HG03432 (cell line): ENCODE measurements around the gene GALNT1.

Source experiments
- ATAC-seq: cut with Tn5 transposase; IDR thresholded peaks from one replicate; pipeline ENCODE4 v1.9.1; 2021; ENCODE audit warnings: mild to moderate bottlenecking, moderate library complexity; ENCODE audit not compliant: unreplicated experiment

The GALNT1 gene

DNA sequence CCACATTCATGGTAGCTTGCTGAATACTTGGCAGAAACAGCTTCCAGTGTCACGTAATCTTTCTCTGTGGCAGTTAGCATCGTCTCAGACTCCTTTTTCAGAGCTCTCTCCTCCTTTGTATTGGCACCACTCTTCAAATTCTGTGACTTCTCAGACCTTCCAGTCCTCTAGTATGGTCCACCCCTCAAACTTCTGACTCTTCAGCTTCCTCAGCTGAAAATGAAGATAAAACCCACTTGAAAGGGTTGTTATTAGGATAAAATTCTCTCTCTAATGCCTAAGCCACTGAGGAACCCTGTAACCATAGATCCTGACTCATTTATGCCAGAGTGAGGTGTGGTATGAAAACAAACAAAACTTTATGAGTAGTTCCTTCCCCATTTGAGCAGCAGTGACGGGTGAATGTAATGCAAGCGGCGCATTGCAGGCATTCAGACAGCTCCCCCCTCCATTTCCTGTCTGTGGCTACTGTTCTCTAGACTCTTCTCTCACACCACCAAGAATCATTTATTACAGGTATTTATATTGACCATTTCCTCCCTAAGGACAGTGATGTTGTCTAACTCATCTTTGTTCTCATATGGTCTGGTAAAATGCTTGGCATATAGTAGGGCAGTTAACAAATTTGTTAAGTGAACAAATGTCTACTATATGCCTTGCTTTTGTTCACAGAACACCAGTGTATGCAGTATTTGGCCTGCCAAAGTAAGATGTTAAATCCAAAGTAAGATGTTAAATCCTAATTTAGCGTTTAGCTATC is 35.3 kb downstream of the GALNT1 start:
- peak; percentile 99 for ATAC-seq

DNA sequence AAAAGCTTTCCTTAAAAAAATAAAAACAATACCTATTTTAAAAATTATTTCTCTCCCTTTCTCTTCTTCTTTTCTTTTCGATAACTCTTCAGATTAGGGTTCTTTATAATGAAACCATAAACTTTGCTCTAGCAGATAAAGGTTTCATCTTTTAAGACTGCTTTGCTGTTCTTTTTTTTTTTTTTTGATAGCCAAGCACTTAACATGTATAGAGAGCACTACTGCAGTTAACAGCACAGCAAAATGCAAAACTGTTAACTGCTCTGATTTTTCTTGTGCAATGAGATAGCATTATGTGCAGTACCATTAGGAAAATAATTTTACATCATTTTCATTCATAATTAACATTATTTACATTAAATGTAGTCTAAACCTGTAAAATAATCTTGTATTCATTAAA is 36.3 kb downstream of the GALNT1 start:
- no peak for ATAC-seq

DNA sequence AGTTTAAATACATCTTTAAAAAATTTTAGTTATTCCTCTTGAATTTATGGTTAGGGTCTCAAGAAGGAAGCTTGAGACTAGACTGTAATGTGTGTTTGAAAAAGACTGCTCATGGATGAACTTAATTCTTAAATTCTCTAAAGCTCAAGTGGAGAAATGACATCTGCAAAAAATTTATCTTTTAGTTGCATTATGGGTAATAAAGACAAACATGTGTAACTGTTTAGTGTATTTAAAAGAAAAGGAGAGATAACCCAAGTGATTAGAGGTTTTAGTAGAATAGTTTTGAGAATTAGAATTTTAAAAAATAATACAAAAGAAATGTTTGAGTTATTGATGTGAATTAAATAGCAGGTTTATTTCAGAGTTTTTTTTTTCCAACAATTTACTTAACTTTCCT is 36.7 kb downstream of the GALNT1 start:
- ATAC-seq = no peak

DNA sequence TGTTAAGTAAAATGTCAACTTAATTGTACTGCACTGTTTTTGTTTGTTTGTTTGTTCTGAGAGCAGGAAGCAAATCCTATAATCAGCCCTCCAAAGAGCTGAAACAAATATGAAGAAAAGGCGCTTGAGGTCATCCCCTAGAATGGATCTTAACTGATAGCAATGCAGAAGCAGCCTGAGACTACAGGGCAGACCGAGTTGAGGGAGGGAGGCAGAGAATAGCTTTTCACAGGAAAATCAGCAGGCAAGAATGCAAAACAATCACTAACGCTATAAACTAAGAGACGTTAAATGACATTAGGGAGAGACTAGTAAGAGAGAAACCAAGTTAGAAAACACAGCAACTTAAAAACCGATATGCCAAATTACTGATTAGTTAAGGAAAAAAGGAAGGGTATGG is 37.2 kb downstream of the GALNT1 start:
- ATAC-seq = no peak

DNA sequence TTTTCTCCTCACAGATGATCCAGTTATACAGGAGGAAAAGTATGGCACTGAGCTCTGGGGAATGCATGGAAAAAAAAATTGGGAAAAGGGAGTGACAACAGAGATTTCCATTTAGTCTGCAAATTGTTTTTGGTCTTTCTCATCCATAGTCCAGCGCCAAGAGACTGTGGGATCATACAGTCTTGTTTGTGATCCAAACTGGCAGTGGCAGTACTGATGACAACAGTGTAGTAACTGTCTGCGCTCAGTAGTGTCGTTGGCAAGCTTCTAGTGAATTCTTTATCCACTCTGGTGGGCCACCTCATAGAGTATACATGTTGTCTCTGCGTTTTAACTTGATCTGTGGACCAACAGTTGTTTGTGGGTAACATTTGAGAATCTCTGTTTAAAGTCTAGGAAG is 37.9 kb downstream of the GALNT1 start:
- no peak for ATAC-seq

DNA sequence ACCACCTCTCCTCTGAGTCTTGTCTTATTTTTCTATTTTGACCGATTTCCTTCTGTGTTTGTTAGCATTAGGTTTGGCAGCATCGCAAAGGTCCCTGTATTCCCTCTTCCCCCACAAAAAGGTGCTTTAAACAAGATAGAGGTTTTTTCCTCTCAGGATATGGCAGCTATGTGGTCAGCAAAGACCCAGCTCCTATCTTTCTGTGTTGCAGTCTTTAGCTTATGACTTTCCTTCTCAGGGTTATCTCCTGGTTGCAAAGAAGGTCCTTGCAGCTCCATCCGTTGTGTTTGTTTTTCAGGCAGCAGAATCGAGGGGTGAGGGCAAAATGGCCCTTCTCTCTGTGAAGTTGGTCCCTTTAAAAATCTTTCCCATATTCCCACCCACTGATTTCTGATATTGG is 38.4 kb downstream of the GALNT1 start:
- ATAC-seq = no peak

DNA sequence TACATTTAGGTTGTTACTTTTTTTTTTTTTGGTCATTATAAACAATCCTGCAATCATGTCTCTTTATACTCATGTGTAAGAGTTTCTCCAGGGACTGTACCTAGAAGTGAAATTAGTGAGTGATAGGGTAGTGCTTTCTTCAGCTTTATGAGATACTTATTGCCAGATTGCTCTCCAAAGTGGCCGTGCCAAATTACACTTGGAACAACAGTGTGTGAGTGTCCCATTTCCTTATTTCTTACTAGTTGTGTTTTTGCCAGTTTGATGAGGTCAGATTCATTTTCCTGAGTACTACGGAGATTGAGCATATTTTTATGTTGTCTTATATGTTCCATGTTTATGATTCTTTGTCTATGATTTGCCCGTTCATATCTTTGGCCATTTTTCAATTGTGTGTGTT is 39.2 kb downstream of the GALNT1 start:
- ATAC-seq = no peak

DNA sequence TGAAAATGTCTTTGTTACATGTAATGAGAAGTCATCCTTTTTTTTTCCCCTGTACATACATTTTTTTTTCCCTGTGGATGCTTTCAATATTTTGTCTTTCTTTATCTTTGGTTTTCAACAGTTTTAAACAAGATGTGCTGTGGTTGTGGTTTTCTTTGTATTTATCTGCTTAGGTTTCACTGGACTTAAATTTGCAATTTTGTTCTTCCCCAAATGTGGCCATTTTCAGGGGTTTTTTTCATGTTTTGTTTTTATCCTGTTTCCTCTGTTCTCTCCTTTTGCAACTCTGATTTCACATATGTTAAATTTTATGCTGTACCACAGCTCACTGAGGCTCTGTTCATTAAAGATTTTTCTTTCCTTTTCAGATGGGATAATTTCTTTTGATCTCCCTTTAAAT is 41.7 kb downstream of the GALNT1 start:
- no peak for ATAC-seq

DNA sequence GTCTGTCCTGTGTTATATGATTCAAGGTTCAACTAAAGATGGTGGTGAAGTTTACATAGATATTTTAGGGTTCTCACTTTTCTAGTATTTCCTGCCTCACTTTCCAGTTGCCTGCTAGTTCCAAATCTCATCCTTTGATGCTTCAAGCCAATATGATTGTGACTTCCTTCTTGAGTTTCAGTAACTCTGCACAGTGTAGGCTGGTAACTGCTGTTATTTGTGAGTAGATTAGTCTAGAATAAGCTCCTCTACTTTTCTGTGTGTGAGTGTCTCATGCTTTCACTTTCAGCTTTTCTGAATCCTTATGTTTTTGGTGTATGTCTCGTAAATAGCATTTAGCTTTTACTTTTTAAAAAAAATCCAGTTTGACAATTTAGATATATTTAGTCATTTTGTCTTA is 42.6 kb downstream of the GALNT1 start:
- ATAC-seq = peak; percentile 87

DNA sequence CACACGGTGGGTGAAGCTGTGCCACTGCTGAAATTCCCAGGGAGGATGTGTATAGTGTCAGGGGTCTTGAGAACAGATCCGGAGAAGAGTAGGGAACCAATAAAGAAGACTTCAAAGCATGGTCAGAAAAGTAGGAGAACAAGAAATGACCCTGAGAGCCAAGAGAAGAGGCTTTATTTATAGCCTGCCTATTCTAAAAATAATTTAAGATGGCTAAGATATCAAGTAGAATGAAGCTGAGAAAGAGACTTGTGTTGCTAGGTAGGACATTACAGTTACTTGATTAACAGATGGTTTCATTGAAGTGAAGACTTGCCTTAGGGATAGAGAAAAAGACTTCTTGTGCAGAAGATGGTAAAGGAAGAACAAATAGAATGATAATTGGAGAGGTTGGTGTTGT is 43.7 kb downstream of the GALNT1 start:
- no peak for ATAC-seq

DNA sequence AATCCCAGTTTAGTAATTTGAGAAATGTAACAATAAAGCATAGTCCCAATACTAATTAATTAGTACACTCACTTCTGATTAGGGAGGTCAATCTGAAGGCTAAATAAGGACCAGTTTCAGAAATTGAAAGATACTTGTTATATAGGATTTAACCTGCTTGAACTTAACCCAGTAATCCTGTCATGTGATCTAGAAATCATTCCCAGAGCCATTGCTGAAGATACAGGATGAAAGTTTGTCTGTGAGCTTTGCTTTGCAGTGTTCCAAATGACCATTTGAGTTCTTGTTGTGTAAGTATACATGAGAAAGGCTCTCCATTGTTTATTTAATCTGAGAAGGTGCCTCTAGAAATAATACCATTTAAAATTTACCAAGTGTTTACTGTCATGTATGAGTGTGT is 52.2 kb downstream of the GALNT1 start:
- ATAC-seq = no peak

DNA sequence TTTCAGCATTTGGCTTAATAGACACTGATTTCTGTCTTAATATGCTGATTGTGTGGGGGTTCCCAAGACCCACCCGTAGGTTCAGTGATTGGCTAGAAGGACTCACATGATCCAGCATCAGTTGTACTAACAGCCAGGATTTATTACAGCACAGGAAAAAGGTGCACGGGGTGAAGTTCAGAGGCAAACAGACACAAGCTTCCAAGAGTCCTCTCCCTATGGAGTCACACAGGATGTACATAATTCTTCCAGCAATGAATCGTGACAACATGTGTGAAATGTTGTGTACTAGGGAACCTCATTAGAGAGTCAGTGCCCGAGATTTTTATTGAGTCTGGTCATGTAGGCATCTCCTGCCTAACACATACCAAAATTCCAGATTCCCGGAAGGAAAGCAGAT is 52.8 kb downstream of the GALNT1 start:
- no peak for ATAC-seq

DNA sequence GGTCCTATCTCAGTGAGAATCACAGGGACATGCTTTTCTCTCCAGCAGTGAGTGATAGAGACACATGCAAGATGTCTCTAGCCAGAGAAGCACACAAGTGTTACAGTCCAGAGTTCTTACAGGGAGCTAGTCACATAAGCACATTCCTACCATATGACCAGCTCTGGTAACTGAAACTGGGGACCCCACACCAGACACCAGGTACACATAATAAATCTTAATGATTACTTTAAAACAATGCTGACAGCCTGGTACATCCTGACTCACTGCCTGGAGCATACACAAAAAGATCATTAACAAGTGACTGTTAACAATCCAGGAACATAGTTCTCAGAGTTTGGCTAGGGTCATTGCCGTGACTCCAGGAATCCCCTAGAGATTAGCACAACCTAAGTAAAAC is 53.6 kb downstream of the GALNT1 start:
- no peak for ATAC-seq

DNA sequence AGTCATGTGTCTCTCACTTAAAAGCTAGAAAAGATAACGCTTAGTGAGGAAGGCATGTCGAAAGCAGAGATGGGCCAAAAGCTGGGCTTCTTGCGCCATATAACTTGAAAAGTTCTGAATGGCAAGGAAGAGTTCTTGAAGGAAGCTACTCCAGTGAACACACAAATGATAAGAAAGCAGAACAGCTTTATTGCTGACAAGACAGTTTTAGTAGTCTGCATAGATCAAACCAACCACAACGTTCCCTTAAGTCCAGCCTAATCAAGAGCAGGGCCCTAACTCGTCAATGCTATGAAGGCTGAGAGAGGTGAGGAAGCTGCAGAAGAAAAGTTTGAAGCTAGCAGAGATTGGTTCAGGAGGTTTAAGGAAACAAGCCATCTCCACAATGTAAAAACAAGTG is 55.7 kb downstream of the GALNT1 start:
- ATAC-seq = no peak

DNA sequence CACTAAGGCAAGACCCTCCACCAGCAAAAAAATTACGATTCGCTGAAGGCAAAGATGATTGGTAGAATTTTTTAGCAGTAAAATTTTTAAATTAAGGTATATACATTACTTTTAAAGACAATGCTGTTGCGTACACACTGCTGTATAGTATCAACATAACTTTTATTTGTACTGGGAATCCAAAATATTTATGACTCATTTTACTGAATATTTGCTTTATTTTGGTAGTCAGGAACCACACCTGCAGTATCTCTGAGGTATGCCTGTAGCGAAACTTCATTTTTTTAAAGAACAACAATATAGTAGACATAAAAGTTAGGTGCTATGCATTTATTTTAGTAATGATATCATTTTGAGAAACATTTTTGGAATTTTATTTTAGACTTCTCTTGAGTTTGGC is 57.8 kb downstream of the GALNT1 start:
- ATAC-seq = no peak

DNA sequence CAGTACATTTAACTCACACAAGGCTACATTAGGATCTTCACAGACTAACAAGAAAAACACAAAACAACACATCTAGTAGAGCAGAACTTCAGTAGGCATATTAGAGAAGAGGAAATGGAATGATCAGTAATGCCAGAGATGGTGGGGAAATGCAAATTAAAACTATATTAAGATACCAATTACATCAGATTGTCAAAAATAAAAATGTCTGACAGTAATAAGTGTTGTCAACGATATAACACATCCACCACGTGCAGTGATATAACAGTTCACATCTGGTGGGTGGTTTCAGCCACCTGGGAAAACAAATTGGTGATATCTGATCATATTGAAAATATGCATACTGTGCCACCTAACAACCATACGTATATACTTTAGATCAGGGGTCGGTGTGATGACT is 59.9 kb downstream of the GALNT1 start:
- no peak for ATAC-seq

DNA sequence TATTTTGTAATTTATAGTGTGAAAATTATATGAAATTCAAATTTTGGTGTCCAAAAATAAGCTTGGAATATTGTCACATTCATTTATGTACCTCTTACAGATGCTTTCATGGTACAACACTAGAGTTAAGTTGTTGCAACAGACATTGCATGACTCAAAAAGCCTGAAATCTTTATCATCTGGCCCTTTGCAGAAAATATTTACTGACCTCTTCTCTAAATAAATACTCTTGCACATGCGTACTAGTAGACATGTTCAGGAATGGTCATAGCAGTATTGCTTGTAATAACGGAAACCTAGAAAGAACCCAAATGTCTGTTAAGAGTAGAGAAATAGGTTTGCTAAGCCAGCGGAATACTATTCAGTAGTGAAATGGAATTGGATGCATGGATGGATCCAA is 60.4 kb downstream of the GALNT1 start:
- no peak for ATAC-seq

DNA sequence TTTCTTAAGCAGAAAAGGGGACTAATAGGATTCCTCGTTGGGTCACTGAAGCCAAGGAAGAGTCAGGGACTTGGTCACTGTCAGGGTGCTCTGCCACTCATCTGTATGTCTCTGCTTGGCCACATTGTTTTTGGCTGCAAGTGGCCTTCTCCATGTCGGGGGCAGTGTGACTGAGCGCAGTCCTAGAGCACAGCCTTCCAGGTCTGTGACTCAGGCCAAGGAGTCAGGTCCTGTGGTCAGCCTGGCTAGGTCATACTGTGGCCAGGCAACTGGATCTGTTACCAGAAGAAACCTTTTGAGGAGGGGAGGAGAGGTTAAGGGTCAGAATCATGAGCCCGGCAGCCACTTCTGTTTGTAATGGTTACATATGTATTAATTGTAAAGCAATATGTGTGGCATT is 61.3 kb downstream of the GALNT1 start:
- no peak for ATAC-seq

DNA sequence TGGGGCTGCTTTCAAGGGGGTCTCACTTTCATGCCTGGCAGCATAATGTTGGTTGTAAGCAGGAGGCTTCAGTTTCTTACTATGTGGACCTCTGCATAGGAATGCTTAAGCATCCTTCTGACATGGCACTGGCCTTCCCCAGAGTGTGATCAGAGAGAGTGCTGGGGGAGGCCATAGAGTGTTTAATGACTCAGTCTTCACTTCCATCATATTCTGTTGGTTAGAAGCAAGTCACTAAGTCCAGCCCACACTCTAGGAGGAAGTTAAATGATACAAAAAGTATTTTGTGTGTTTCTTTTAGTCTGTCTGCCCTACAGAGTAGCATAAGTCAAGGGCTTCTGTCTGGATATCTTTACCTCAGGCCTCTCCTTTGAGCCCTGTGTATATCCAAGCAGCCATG is 64.9 kb downstream of the GALNT1 start:
- ATAC-seq = no peak

DNA sequence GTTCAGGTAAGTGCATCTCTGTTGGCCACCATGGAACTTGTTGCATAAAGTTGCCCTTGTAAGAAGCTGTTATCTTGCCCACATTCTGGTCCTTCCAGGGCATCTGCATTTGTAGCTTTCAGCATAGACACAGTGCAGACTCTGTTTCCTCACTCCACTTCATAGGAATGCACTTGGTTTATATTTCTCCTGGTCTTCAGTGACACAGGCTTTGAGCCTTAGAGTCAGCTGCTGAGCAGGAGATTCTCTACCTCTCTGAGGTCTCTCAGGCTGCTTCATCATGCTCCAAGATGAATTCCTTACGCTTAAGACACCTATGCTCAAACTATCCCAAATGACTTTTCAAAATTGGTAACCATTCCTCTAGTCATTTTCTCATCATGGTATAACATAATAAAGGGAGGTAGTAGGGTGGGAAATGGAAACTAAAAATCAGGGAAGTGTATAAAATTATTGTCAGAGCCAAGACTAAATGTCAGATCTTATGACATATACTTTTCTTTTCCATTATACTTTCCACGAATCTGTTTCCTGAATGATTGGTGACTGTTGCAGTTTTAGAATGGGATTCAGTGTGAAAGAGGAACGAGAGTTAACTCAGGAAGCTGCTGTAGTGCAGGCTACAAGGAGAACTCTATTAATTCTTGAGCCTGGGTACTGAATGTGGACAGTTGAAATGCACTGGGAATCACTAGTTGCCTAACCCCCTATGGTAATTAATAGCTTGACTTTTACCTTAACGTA is 72.0 kb downstream of the GALNT1 start:
- no peak for ATAC-seq

DNA sequence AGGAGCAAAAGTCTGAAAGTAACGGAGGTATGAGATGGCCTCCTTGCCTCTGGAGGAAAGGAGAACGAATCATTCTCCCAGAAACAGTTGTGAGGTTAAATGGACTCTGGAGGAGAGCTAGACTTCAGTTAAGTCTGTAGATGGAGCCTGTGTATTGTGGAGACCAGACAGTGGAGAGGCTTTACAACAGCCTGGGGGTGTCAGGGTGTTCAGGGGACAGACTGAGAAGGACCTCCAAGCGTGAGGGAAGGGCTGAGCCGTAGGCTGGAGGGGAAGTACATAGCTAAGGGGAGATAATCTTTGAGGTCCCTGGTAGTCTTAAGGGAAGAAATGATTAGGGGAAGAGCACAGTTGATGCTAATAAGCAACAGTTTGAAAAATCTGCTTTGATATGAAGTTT is 76.6 kb downstream of the GALNT1 start:
- ATAC-seq = no peak

DNA sequence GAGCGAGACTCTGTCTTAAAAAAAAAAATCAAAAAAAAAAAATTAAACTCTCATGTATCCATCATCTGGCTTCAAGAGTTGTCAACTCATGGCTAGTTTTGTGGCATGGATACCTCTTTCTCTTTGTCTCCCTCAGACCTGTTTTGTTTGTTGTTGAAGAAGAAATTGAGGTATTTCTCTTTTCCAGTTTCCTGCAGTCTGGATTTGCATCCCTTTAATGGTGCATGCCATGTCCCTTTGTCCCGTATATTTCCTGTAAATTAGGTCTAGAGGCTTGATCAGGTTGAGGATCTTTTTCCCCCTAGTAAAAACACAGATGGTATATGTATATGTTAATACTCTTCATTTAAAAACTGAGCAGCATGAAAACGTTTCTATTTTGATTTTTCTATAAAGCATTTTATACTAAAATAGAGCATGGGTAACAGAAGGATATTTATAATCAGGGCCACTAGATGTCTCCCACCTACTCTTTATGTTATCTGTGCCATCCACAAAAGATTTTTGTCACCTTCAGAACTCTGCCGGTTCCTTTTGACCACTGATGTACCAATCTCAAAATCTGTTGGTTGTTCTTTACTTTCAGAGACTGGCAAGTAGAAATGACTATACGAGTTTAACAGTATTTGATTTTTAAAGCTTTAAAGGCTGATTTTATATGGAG is 80.1 kb downstream of the GALNT1 start:
- ATAC-seq = peak; percentile 48
